PC-9 (cell line): Measurements from ENCODE around the gene NOXA1. TPM values are rescaled to one million over a fixed set of nuclear protein-coding genes. Genes with fewer than 3 reads are reported as not detected.

Experiments
- BruUV-seq: library from RNA; stranded (reverse); fragments of 400-500 nt; replicated peaks from 2 replicates; lab custom pipeline; 2021; lab: Mats Ljungman, UMichigan
- CTCF ChIA-PET: fragments of 300-600 bp; sonication (Branson Sonifier 250); formaldehyde crosslinking; loops from one replicate; lab custom pipeline; 2022; ENCODE audit warnings: antibody characterized with exemption; lab: Charles Lee
- POLR2A ChIA-PET: fragments of 300-600 bp; sonication (Branson Sonifier 250); formaldehyde crosslinking; loops from one replicate; lab custom pipeline; 2022; ENCODE audit warnings: antibody characterized with exemption; ENCODE audit not compliant: unreplicated experiment; lab: Charles Lee
- DNase-seq, 2 experiments: peaks; one replicate each; pipeline versions ENCODE4 v3.0.0 to v3.0.0-alpha.2; 2015 to 2022; ENCODE audit warnings: mixed read lengths in 1 of 2
- H2AFZ ChIP-seq: fragments of 200-600 bp; sonication (generic); 2 replicates; pipeline ENCODE4 v1.8.1; 2017; ENCODE audit warnings: antibody characterized with exemption
- H3F3A ChIP-seq: fragments of 200-600 bp; sonication (generic); 2 replicates; pipeline ENCODE4 v1.8.1; 2017; ENCODE audit warnings: antibody characterized with exemption, mild to moderate bottlenecking, low read depth; ENCODE audit not compliant: insufficient read depth
- H3K27ac ChIP-seq: fragments of 200-600 bp; sonication (generic); 2 replicates; pipeline ENCODE4 v1.6.1; 2016; ENCODE audit warnings: mixed run types
- H3K27me3 ChIP-seq: fragments of 200-600 bp; sonication (generic); 2 replicates; pipeline ENCODE4 v1.6.1; 2016; ENCODE audit warnings: low read depth, mixed run types; ENCODE audit not compliant: insufficient read depth
- H3K36me3 ChIP-seq: fragments of 200-600 bp; sonication (generic); 2 replicates; pipeline ENCODE4 v1.6.1; 2016; ENCODE audit warnings: low read depth, mixed run types
- H3K4me1 ChIP-seq: fragments of 200-600 bp; sonication (generic); replicated peaks from 2 replicates; pipeline ENCODE4 v1.6.1; 2016; ENCODE audit warnings: mixed run types; ENCODE audit not compliant: insufficient read depth
- H3K4me2 ChIP-seq: fragments of 200-600 bp; sonication (generic); 2 replicates; pipeline ENCODE4 v1.6.1; 2017; ENCODE audit warnings: mixed run types
- H3K4me3 ChIP-seq: fragments of 200-600 bp; sonication (generic); 2 replicates; pipeline ENCODE4 v1.6.1; 2016; ENCODE audit warnings: mixed run types
- H3K79me2 ChIP-seq: fragments of 200-600 bp; sonication (generic); 2 replicates; pipeline ENCODE4 v1.6.1; 2017; ENCODE audit warnings: low read depth, mixed run types
- H3K9me2 ChIP-seq: fragments of 200-600 bp; sonication (generic); 2 replicates; pipeline ENCODE4 v1.8.1; 2017; ENCODE audit warnings: mild to moderate bottlenecking; ENCODE audit not compliant: insufficient read depth
- H3K9me3 ChIP-seq: fragments of 200-600 bp; sonication (generic); 2 replicates; pipeline ENCODE4 v1.8.1; 2016; ENCODE audit warnings: low read depth; ENCODE audit not compliant: insufficient read depth
- H4K20me1 ChIP-seq: fragments of 200-600 bp; sonication (generic); 2 replicates; pipeline ENCODE4 v1.8.1; 2017; ENCODE audit not compliant: insufficient read depth
- EZH2 ChIP-seq: fragments of 200-600 bp; sonication (generic); IDR thresholded peaks from 2 replicates; pipeline ENCODE4 v1.8.0; 2017; ENCODE audit warnings: antibody characterized with exemption, low read depth
- intact Hi-C: fragments of 100-400 bp; cut with micrococcal nuclease; formaldehyde crosslinking; loops from one replicate; pipeline ENCODE4 v1.10.0; 2022; ENCODE audit not compliant: unreplicated experiment
- total RNA-seq: library from RNA; stranded (reverse); gene quantifications from 2 replicates; pipeline ENCODE4 v1.2.3, GENCODE V29; 2021
- TF ChIP-seq, protein P1 (sequence below): fragments of 200-600 bp; sonication (generic); conservative IDR thresholded peaks from 2 replicates; pipeline ENCODE4 v1.6.1; 2017; ENCODE audit warnings: mixed run types, antibody characterized with exemption, mild to moderate bottlenecking, moderate library complexity

The NOXA1 gene
- total RNA-seq, 1 experiment from 2014 or later, result 10.5 TPM

DNA sequence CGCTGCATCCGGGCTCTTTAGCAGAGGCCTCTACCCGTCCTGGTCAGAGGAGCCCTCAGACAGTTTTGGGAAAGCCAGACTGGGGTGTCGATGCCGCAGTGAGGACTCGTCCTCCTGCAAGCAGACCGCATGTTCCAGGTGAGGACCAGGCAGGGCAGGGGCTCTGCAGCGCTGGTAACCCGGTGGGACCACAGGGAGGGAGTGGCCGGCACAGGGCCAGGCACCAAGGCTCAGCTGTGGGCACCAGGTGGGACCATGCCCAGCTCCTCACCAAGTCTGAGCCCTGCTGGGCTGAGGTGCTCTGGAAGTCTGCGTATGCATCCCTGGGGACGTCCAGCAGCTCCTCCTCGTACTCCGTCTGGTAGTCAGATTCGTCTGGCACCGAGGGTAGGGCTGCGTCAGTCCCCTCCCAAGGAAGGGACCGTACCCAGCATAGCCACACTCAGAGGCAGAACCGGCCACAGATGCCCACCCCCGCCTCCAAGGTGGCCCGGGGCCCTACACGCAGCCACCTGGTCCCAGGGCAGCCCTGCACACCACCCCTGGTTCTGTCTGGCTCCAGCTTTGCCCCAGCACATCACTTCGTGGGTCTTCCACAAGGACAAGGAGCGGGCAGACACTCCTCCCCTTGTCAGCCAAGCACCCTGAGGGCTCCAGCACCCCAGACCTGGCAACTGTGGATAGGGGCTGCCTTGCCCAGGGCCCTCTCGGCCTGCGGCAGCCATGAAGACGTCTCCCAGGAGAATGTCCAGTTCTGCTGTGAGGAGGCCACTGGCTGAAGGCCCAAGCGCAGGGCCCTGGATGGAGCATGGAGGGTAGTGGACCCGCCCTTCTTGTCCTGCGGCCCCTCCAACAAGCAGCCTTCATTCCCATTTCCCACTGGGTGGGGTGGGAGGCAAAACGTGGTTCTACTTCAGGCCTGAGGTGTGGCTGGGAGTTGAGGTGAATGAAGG, 37.4 kb downstream of the NOXA1 start:
- peaks cover 2% of the 10 kb centered on the region; the same call in 1 of the 2 replicates for H3K36me3 ChIP-seq
- BruUV-seq, result no TSS peak
- H4K20me1 ChIP-seq, result no peaks in the 10 kb centered on the region
- H3K79me2 ChIP-seq, result 0 out of 2 replicates have a peak, but pooled peaks cover 3% of the 10 kb centered on the region
- H3K27ac ChIP-seq, result no peak overlapping the region
- no peak for DNase-seq
- no peak overlapping the region for H3K4me2 ChIP-seq
- 0 out of 2 replicates have a peak, but pooled peaks cover under 1% of the 10 kb centered on the region for H3K27me3 ChIP-seq
- 0 out of 2 replicates have a peak, but pooled peaks cover 4% of the 10 kb centered on the region for H3K4me1 ChIP-seq
- no peaks in the 10 kb centered on the region for H3K9me2 ChIP-seq
- no peaks in the 10 kb centered on the region for H3K9me3 ChIP-seq
- intact Hi-C loops, result no loop called here
- TF ChIP-seq, protein P1, sequence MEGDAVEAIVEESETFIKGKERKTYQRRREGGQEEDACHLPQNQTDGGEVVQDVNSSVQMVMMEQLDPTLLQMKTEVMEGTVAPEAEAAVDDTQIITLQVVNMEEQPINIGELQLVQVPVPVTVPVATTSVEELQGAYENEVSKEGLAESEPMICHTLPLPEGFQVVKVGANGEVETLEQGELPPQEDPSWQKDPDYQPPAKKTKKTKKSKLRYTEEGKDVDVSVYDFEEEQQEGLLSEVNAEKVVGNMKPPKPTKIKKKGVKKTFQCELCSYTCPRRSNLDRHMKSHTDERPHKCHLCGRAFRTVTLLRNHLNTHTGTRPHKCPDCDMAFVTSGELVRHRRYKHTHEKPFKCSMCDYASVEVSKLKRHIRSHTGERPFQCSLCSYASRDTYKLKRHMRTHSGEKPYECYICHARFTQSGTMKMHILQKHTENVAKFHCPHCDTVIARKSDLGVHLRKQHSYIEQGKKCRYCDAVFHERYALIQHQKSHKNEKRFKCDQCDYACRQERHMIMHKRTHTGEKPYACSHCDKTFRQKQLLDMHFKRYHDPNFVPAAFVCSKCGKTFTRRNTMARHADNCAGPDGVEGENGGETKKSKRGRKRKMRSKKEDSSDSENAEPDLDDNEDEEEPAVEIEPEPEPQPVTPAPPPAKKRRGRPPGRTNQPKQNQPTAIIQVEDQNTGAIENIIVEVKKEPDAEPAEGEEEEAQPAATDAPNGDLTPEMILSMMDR, result no peak
- no peak for TF ChIP-seq EZH2
- ChIA-PET CTCF (no interaction called here), POLR2A (no interaction called here)
- H3K4me3 ChIP-seq, result no peak overlapping the region
- peaks cover 9% of the 10 kb centered on the region; the same call in 1 of the 2 replicates for H3F3A ChIP-seq
- no peak overlapping the region for H2AFZ ChIP-seq

DNA sequence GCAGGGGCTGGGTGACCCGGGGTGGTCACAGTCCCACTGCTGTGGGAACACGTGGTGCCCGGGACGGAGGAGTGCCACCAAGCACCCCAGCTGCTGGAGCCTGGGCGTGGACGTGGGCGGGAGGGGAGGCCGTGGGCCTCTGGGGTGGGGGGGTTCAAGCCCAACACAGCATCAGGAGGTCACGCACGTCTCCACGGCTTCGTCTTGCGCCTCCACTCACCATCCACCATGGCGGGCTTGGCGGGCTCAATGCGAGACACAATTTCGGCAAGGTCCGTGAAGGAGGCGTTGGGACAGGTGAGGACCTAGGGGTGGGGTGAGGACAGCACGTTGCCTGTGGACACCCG, 38.1 kb downstream of the NOXA1 start:
- TF ChIP-seq, protein P1, result no peak
- TF ChIP-seq EZH2, result no peak
- intact Hi-C loops, result no loop called here

DNA sequence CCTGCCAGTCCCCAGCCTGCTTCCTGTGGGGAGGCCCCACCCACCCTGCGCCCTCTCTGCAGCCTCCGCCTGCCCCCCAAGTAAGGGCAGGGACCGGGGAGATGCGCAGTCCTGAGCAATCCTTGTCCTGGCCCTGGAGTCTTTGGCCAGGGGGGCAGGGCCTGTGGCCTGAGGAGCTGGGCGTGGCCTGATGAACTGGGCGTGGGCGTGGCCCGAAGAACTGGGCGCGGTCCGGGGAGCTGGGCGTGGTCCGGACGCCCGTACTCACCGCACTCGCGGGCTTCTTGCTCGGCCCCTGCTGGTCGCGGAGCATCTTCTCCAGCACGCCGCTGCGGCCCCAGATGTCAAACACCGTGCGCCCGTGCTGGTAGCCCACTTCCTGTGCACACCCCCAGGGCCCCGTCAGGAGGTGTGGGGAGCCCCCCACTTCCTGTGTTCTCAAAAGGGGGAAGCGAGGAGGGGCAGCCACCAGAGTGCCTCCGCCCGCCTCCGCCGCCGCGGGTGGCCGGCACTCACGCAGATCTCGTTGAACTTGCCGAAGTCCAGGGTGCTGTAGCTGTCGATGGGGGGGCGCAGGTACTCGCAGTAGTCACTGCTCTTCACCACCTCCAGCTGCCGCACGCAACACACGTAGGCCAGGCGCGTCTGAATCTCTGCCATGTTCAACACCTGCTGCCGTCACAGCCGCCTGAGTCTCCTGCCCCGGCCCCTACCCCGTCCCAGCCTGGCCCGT, 38.6 kb downstream of the NOXA1 start:
- Histone ChIP-seq H3K27ac (no peak overlapping the region), H4K20me1 (no peaks in the 10 kb centered on the region), H3K9me2 (no peaks in the 10 kb centered on the region), H2AFZ (no peak overlapping the region), H3K36me3 (no peaks in the 10 kb centered on the region), H3K4me1 (0 out of 2 replicates have a peak, but pooled peaks cover 4% of the 10 kb centered on the region), H3K79me2 (0 out of 2 replicates have a peak, but pooled peaks cover 3% of the 10 kb centered on the region), H3K27me3 (0 out of 2 replicates have a peak, but pooled peaks cover 6% of the 10 kb centered on the region), H3K4me3 (no peak overlapping the region), H3F3A (peaks cover 5% of the 10 kb centered on the region; the same call in 1 of the 2 replicates), H3K4me2 (no peak overlapping the region), H3K9me3 (no peaks in the 10 kb centered on the region)
- ChIA-PET POLR2A (no interaction called here), CTCF (no interaction called here)
- intact Hi-C loops, result no loop called here
- TF ChIP-seq, protein P1, result no peak
- no peak for TF ChIP-seq EZH2
- BruUV-seq, result no TSS peak
- no peak for DNase-seq

More for the DNA sequence above, 38.1 kb downstream of the NOXA1 start:
- Histone ChIP-seq H2AFZ (no peak overlapping the region), H3F3A (peaks cover 9% of the 10 kb centered on the region; the same call in 1 of the 2 replicates), H3K4me3 (no peak overlapping the region), H4K20me1 (no peaks in the 10 kb centered on the region), H3K36me3 (no peaks in the 10 kb centered on the region), H3K27me3 (0 out of 2 replicates have a peak, but pooled peaks cover 6% of the 10 kb centered on the region), H3K27ac (no peak overlapping the region), H3K79me2 (0 out of 2 replicates have a peak, but pooled peaks cover 3% of the 10 kb centered on the region), H3K4me2 (no peak overlapping the region), H3K4me1 (0 out of 2 replicates have a peak, but pooled peaks cover 4% of the 10 kb centered on the region), H3K9me2 (no peaks in the 10 kb centered on the region), H3K9me3 (no peaks in the 10 kb centered on the region)
- BruUV-seq, result no TSS peak
- DNase-seq, result no peak
- CTCF ChIA-PET, result no interaction called here
- POLR2A ChIA-PET, result no interaction called here
